A673 (cell line): ENCODE data around the gene ANXA4. TPM values are rescaled to one million over a fixed set of nuclear protein-coding genes. Genes with fewer than 3 reads are reported as not detected.

Experiments
- BruUV-seq: library from RNA; stranded (reverse); fragments of 400-500 nt; replicated peaks from 2 replicates; lab custom pipeline; 2021; lab: Mats Ljungman, UMichigan
- CTCF ChIA-PET: fragments of 300-600 bp; sonication (Branson Sonifier 250); formaldehyde crosslinking; loops from one replicate; lab custom pipeline; 2022; ENCODE audit warnings: antibody characterized with exemption; lab: Charles Lee
- POLR2A ChIA-PET: fragments of 300-600 bp; sonication (Branson Sonifier 250); formaldehyde crosslinking; loops from one replicate; lab custom pipeline; 2022; ENCODE audit warnings: antibody characterized with exemption; ENCODE audit not compliant: low non-redundant PET; lab: Charles Lee
- DNase-seq: peaks from one replicate; pipeline ENCODE4 v3.0.0-alpha.2; 2015; ENCODE audit warnings: low spot score
- H3K27ac ChIP-seq: fragments of 200-600 bp; sonication (generic); 2 replicates; pipeline ENCODE4 v1.5.1; 2016; ENCODE audit warnings: mixed run types, low read depth, mild to moderate bottlenecking, mixed read lengths, antibody characterized with exemption, low read length; ENCODE audit not compliant: poor library complexity, severe bottlenecking
- H3K27me3 ChIP-seq: fragments of 200-600 bp; sonication (generic); replicated peaks from 2 replicates; pipeline ENCODE4 v1.6.1; 2017; ENCODE audit warnings: mixed run types, low read depth, mild to moderate bottlenecking, mixed read lengths, antibody characterized with exemption, low read length; ENCODE audit not compliant: insufficient read depth, poor library complexity
- H3K36me3 ChIP-seq: fragments of 200-600 bp; sonication (generic); 2 replicates; pipeline ENCODE4 v1.6.1; 2016; ENCODE audit warnings: mixed run types, mild to moderate bottlenecking, mixed read lengths, antibody characterized with exemption, low read length; ENCODE audit not compliant: insufficient read depth, poor library complexity, severe bottlenecking
- H3K4me1 ChIP-seq: fragments of 200-600 bp; sonication (generic); 2 replicates; pipeline ENCODE4 v1.6.1; 2017; ENCODE audit warnings: mixed run types, mild to moderate bottlenecking, mixed read lengths, antibody characterized with exemption, low read length; ENCODE audit not compliant: insufficient read depth, poor library complexity, severe bottlenecking
- H3K4me3 ChIP-seq: fragments of 200-600 bp; sonication (generic); 2 replicates; pipeline ENCODE4 v1.5.1; 2016; ENCODE audit warnings: low read depth, mixed run types, mild to moderate bottlenecking, mixed read lengths, low read length; ENCODE audit not compliant: poor library complexity, severe bottlenecking
- H3K9me3 ChIP-seq: fragments of 200-600 bp; sonication (generic); 2 replicates; pipeline ENCODE4 v1.6.1; 2016; ENCODE audit warnings: mixed run types, low read depth, mild to moderate bottlenecking, mixed read lengths, antibody characterized with exemption, low read length; ENCODE audit not compliant: poor library complexity, severe bottlenecking
- EZH2 ChIP-seq: fragments of 200-600 bp; sonication (generic); IDR thresholded peaks from 2 replicates; pipeline ENCODE4 v1.6.1; 2017; ENCODE audit warnings: borderline replicate concordance, low read depth, mild to moderate bottlenecking, mixed read lengths, antibody characterized with exemption, low read length; ENCODE audit not compliant: poor library complexity, severe bottlenecking
- intact Hi-C: fragments of 100-400 bp; cut with micrococcal nuclease; formaldehyde crosslinking; loops from one replicate; pipeline ENCODE4 v1.10.0; 2022; ENCODE audit not compliant: unreplicated experiment
- total RNA-seq: library from RNA; stranded (reverse); gene quantifications from 2 replicates; pipeline ENCODE4 v1.2.3, GENCODE V29; 2021
- TF ChIP-seq, protein P1 (sequence below): fragments of 300-800, 200-600 bp; sonication (generic); conservative IDR thresholded peaks from 2 replicates; pipeline ENCODE4 v1.5.1; 2017; ENCODE audit warnings: low read depth, mild to moderate bottlenecking, antibody characterized with exemption, low read length, moderate library complexity, mixed read lengths

Gene ANXA4
- total RNA-seq, 1 experiment from 2014 or later, result 5.1 TPM

DNA sequence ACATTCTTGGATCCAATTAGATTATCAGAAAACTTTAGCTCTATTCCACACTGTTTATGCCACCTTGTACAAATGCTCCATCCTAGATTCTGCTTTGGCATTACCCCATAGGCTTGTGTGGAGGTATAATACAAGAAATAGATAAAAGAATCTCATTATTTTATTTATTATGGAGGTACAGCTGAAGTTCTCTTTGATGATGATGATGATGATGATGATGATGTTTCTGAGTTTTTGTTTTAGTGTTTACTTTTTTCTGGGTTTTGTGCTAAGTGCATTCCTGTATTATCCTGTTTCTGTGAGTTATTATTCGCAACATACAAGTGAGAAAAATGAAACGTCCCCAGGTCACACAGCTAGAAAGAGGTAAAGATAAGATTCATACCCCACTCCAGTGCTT is 43.4 kb downstream of the ANXA4 start:
- no TSS peak for BruUV-seq
- TF ChIP-seq, protein P1, sequence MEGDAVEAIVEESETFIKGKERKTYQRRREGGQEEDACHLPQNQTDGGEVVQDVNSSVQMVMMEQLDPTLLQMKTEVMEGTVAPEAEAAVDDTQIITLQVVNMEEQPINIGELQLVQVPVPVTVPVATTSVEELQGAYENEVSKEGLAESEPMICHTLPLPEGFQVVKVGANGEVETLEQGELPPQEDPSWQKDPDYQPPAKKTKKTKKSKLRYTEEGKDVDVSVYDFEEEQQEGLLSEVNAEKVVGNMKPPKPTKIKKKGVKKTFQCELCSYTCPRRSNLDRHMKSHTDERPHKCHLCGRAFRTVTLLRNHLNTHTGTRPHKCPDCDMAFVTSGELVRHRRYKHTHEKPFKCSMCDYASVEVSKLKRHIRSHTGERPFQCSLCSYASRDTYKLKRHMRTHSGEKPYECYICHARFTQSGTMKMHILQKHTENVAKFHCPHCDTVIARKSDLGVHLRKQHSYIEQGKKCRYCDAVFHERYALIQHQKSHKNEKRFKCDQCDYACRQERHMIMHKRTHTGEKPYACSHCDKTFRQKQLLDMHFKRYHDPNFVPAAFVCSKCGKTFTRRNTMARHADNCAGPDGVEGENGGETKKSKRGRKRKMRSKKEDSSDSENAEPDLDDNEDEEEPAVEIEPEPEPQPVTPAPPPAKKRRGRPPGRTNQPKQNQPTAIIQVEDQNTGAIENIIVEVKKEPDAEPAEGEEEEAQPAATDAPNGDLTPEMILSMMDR, result no peak
- no peak for TF ChIP-seq EZH2
- no peaks in the 10 kb centered on the region for H3K36me3 ChIP-seq
- peaks cover 8% of the 10 kb centered on the region for H3K4me1 ChIP-seq
- DNase-seq, result no peak
- ChIA-PET POLR2A (no interaction called here), CTCF (interaction anchor here (1.0 kb wide), 1 partner anchor 31 kb away, joined by 3 read pairs; no protein-coding TSS in a partner anchor)
- no peak overlapping the region for H3K4me3 ChIP-seq
- intact Hi-C loops, result no loop called here
- H3K27ac ChIP-seq, result no peak overlapping the region
- no peaks in the 10 kb centered on the region for H3K9me3 ChIP-seq
- no peaks in the 10 kb centered on the region for H3K27me3 ChIP-seq

DNA sequence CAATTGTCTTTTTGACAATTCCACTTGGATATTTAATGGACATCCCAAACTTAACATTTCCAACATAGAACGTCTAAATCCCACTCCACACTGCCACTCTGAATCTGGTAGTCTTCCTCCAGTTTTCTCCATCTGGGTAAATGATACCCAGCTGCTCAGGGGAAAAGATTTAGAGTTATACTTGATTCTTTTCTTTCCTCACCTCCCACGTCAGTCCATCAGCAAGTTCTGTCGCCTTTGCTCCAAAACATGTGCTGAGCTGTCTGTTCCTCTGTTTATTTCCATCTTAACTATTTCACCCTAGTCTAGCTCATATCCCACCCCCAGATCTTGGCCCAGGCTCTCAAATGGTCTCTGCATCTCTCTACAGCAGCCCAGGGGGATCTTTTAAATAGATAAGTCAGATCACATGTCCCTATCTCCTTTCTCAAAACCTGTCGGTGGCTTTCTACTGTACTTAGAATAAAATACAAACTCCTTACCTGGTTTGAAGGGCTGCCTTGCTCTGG is 44.2 kb downstream of the ANXA4 start:
- TF ChIP-seq, protein P1, result no peak
- no peak for TF ChIP-seq EZH2
- H3K27me3 ChIP-seq, result no peaks in the 10 kb centered on the region
- intact Hi-C loops, result no loop called here
- H3K4me3 ChIP-seq, result no peak overlapping the region
- H3K9me3 ChIP-seq, result no peaks in the 10 kb centered on the region
- no peak overlapping the region for H3K27ac ChIP-seq
- no peaks in the 10 kb centered on the region for H3K36me3 ChIP-seq
- ChIA-PET CTCF (no interaction called here), POLR2A (no interaction called here)
- no peak for DNase-seq
- peaks cover 15% of the 10 kb centered on the region for H3K4me1 ChIP-seq
- no TSS peak for BruUV-seq

DNA sequence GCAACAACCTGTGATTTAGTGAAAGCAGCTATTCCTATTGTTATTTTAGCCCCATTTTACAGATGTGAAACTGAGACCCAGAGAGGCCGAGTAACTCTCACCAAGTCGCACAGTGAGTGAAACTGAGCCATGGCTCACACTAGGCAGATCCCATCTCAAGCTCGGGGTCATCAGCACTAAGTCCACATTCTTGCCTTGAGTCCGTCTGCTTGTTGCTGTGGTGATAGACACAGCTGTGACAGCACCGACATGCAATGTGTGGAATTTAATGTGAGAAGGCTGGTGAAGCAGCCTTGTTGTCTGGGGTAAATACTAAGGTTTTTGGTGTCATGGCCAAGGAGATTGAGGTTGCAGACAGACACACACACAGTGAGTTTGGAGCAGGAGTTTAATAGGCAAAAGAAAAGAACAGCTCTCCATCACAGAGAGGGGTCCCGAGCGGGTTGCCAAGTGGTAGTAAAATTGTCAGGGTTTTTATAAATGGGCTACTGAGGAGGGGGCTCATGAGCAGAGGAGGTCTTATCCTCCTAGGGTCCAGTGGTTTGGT is 47.3 kb downstream of the ANXA4 start:
- H3K4me1 ChIP-seq, result peaks cover 15% of the 10 kb centered on the region
- intact Hi-C loops, result no loop called here
- DNase-seq, result peak; percentile 10
- no TSS peak for BruUV-seq
- TF ChIP-seq, protein P1, result no peak
- no peak for TF ChIP-seq EZH2
- no peaks in the 10 kb centered on the region for H3K27me3 ChIP-seq
- H3K4me3 ChIP-seq, result no peak overlapping the region
- ChIA-PET POLR2A (interaction anchor here (0.6 to 1.2 kb wide), 2 partner anchors 10 to 13 kb away, joined by 6 to 9 read pairs; no protein-coding TSS in a partner anchor), CTCF (interaction anchor here (1.1 to 1.2 kb wide), 2 partner anchors 27 to 64 kb away, joined by 3 read pairs; no protein-coding TSS in a partner anchor)
- H3K36me3 ChIP-seq, result no peaks in the 10 kb centered on the region
- no peak overlapping the region for H3K27ac ChIP-seq
- no peaks in the 10 kb centered on the region for H3K9me3 ChIP-seq
